Stromal cell of bone marrow (primary cell): ENCODE results near the gene DLG1.
A peak's percentile ranks its signal among the peaks of the same experiment; 100 is the strongest.

ENCODE experiments used
- DNase-seq: peaks from one replicate; pipeline ENCODE4 v3.0.0-alpha.2; 2012; ENCODE audit warnings: low read depth

DLG1 gene

GRCh38 chr3:197317250-197317963, 19.0 kb upstream of the DLG1 start:
- DNase-seq, result peak; percentile 89

GRCh38 chr3:197312431-197312830, 14.0 kb upstream of the DLG1 start:
- DNase-seq, result no peak

GRCh38 chr3:197311591-197311990, 13.2 kb upstream of the DLG1 start:
- no peak for DNase-seq

- peak; percentile 92 for DNase-seq
Observed at GRCh38 chr3:197309528-197310361, 11.3 kb upstream of the DLG1 start.

GRCh38 chr3:197308591-197308990, 10.2 kb upstream of the DLG1 start:
- DNase-seq, result no peak

DNA sequence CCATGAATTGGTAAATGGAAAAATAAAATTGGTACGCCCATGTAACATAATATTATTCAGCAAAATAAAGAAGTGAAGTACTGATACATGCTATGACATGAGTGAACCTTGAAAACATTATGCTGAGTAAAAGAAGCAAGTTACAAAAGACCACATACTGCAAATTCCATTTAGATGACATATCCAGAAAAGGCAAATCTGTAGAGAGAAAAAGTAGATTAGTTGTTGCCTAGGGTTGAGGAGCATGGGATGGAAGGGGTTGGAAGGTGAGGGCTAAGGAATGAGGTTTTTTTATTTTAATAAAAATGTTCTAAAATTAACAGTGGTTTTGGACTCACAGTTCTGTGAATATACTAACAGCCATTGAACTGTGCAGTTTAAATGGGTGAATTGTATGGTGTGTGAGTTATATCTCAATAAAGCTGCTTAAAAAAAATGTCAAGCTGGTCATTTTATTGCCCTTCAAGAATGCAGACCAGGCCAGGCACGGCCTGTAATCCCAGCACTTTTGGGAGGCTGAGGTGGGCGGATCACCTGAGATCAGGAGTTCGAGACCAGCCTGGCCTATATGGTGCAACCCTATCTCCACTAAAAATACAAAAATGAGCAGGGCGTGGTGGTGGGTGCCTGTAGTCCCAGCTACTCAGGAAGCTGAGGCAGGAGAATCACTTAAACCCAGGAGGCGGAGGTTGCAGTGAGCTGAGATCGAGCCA, 8.1 kb upstream of the DLG1 start:
- DNase-seq, result no peak

DNA sequence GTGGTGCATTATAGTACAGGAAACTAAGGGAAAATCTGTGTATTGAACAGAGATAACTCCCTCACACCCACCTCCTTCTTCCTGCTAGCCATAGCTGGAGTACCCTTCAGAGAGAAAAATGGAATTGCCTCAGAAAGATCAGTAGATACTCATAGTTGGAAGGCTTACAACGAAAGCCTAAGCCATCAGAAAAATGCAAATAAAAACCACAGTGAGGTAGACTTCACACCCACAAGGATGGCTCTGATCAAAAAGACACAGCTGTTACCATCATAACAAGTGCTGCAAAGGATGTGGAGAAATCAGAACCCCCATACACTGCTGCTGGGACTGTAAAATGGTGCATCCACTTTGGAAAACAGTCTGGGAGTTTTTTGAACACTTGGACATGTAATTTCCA, 7.4 kb upstream of the DLG1 start:
- DNase-seq, result no peak

DNA sequence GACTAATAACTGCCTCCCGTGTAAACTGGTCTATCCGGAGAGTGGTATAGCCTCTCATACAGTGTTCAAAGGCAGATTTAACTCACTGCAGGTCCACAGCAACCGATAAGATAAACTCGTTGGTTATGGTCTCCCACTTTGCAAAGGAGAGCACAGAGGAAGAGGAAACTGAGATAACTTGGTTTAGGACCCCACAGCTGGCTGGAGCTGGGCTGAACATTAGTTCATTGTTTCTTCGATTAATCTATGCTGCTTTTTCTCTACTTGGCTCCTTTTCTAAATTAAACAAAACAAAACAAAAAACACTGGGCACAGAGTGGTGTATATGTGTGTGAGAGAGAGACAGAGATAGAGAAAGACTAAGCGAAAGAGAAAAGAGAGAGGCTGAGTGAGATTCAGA, 5.0 kb upstream of the DLG1 start:
- no peak for DNase-seq

GRCh38 chr3:197302696-197303341, 4.4 kb upstream of the DLG1 start:
- peak; percentile 92 for DNase-seq

DNA sequence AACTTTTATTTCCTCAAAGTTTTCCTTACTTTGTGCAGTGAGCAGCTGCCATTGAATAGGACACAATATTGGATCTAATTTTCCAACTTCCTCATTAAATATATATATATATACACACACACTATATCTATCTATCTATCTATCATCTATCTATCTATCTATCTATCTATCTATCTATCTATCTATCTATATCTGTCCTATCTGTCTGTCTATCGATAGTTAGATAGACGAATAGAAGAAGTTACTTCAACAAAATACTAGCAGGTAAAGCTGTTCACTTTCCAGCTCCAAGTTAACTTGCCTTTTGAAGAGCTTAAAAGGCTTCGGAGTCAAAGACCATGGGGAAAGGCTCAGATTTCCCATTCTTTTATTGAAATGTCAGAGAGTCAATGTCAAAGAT, 3.6 kb upstream of the DLG1 start:
- DNase-seq, result no peak

DNA sequence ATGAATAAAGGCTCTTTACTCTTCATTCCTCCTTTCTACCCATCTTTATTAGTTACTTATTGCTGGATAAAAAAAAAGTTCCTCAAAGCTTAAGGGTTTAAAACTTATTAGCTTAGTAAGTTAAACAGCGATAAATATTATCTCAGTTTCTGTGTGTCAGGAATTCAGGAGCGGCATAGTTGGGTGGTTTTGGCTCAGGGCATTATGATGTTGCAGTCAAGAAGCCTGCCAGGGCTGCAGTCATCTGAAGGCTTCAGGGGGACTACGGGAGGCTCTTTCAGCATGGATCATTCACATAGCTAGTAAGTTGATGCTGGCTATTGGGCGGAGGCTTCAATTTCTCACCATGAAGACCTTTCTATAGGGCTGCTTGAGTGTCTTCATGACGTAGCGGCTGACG, 1.9 kb upstream of the DLG1 start:
- DNase-seq, result no peak

DNA sequence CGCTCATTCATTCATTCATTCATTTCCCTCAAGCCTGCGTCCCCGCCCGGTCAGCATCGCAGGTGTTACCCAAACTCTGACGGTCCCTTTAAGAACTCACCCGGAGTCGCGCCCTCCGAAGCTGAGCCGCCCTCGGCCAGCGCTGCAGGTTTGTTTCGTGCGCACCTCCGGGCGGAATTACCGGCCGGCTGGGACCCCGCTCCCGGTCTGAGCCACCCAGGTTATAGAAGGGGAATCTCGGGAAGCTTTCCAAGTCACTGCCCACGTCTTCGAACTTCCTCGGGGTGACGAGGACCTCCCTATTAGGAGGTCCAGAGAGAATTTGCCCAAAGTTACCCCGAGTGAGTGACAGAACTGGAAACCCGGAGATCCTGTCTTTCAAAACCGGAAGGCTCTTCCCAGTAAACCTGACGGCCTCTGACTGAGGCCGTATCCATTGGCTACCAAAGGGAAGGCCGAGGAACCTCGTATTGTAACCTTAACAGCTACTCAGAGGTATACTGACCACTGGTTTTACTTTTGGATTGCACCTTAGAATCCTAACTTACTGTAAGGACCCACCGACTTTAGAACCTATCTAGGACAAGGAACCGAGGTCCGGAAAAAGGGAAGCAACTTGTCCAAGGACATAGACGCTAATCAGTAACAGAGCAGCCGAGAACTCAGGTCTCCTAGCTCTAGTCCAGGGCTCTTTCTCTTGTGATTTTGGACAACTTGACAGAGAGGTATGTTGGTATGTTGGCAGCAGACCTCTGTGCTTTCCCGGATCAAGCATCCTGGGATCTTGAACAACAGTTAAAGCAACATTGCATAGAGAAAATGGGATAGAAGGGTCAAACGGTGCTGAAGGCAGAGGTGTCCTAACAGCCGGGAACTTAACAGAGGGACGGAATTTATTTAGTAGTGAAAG, 788 bp upstream of the DLG1 start:
- DNase-seq, result no peak

DNA sequence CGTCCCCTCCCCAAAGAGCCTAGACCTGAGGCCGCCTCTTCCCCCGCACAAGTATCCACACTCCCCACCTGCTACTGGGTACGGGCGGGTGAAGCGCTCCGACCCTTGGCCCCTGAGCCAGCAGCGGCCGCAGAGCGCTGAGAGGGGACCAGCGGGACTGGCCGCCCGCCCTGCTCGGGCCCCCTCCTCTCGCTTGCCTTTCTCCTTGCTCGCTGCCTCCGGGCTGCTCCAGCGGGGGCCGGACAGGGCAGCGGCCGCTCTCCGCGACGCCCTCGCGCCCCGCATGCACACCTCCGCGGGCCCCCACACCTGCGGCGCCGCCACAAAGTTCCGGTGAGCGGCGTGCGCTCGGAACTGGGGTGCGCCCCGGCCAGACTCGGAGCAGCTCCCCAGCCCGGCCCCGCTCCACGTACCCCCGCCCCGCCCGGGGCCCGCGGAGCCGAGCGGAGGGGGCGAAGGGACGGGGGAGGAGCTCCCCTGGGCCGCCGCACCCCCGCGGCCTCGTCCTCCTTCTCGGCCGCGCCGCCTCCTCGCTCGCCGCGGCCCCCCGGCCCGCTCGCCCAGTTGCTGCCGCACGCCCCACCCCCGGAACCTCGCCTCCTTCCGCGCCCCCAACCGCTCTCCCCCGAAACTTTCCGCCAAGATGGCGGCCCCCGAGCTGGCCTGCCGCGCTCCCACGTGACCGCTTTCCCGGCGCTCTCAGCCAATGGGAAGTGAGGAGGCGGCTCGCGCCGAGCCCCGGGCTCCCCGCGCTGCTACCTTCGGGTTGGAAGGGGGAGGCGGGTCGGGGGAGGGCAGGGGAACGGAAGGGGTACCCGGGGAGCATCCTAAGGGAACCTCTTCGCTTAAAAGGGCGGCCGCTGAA, 704 bp downstream of the DLG1 start:
- DNase-seq, result peak; percentile 79

GRCh38 chr3:197297002-197297401, 1.4 kb downstream of the DLG1 start:
- no peak for DNase-seq

GRCh38 chr3:197296545-197296944, 1.9 kb downstream of the DLG1 start:
- no peak for DNase-seq

DNA sequence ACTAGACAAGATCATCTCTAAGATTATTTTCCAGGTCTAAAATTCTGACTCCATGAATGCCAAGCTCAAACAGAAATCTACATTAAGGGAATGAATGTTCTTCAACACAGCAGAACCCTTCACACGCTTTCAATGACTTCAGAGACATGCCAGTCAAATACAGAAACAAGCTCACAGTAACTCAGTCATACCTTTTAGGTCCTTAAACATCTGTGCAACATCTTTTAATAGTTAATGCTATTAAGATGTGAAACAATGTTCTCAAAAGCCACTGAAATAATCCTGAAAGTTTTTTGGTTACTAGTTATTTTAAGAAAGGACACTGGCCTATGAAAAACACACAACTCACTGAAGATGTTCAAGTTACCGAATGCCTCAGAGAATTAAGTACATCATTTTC, 2.5 kb downstream of the DLG1 start:
- DNase-seq, result no peak

GRCh38 chr3:197293605-197294237, 4.7 kb downstream of the DLG1 start:
- DNase-seq, result no peak

- DNase-seq, result no peak
Observed at GRCh38 chr3:197292648-197293047, 5.8 kb downstream of the DLG1 start.

- no peak for DNase-seq
Observed at GRCh38 chr3:197292083-197292646, 6.2 kb downstream of the DLG1 start.

GRCh38 chr3:197289726-197290125, 8.7 kb downstream of the DLG1 start:
- no peak for DNase-seq
